Neural progenitor cell (in vitro differentiated cells): ENCODE results near the gene C1QL4. TPM values are rescaled to one million over a fixed set of nuclear protein-coding genes. Genes with fewer than 3 reads are reported as not detected.

Source experiments
- DNase-seq: peaks from one replicate; pipeline ENCODE4 v3.0.0-alpha.2; 2016; ENCODE audit warnings: low spot score
- H2AFZ ChIP-seq: fragments of 200-600 bp; sonication (generic); replicated peaks from 2 replicates; pipeline ENCODE4 v1.6.1; 2016; ENCODE audit warnings: antibody characterized with exemption
- H3F3A ChIP-seq: fragments of 200-600 bp; sonication (generic); 2 replicates; pipeline ENCODE4 v1.6.1; 2016; ENCODE audit warnings: antibody characterized with exemption, low read depth
- H3K27ac ChIP-seq: fragments of 200-600 bp; sonication (generic); 2 replicates; pipeline ENCODE4 v1.5.1; 2016; ENCODE audit warnings: mild to moderate bottlenecking
- H3K27me3 ChIP-seq: fragments of 200-600 bp; sonication (generic); 2 replicates; pipeline ENCODE4 v1.6.1; 2016; ENCODE audit warnings: mild to moderate bottlenecking, moderate library complexity
- H3K36me3 ChIP-seq: fragments of 200-600 bp; sonication (generic); 2 replicates; pipeline ENCODE4 v1.5.1; 2016
- H3K4me1 ChIP-seq: fragments of 200-600 bp; sonication (generic); 2 replicates; pipeline ENCODE4 v1.6.1; 2016; ENCODE audit warnings: mixed run types
- H3K4me2 ChIP-seq: fragments of 200-600 bp; sonication (generic); 2 replicates; pipeline ENCODE4 v1.6.1; 2016
- H3K4me3 ChIP-seq: fragments of 200-600 bp; sonication (generic); 2 replicates; pipeline ENCODE4 v1.5.1; 2016
- H3K79me2 ChIP-seq: fragments of 200-600 bp; sonication (generic); 2 replicates; pipeline ENCODE4 v1.6.1; 2016; ENCODE audit warnings: low read depth
- H3K9ac ChIP-seq: fragments of 200-600 bp; sonication (generic); 2 replicates; pipeline ENCODE4 v1.6.1; 2016
- H3K9me3 ChIP-seq: fragments of 200-600 bp; sonication (generic); 2 replicates; pipeline ENCODE4 v1.5.1; 2016; ENCODE audit warnings: low read depth
- H4K20me1 ChIP-seq: fragments of 200-600 bp; sonication (generic); 2 replicates; pipeline ENCODE4 v1.6.1; 2016; ENCODE audit warnings: low read depth
- H3K27ac Mint-ChIP-seq: 3 replicates; pipeline ENCODE4 v1.8.0; 2021; ENCODE audit warnings: mixed read lengths
- H3K27me3 Mint-ChIP-seq: 2 replicates; pipeline ENCODE4 v1.8.0; 2022; ENCODE audit warnings: low read depth, mild to moderate bottlenecking, inconsistent platforms, moderate library complexity, mixed read lengths; ENCODE audit not compliant: insufficient read depth
- H3K36me3 Mint-ChIP-seq: 3 replicates; pipeline ENCODE4 v1.8.0; 2021; ENCODE audit warnings: mixed read lengths
- H3K4me1 Mint-ChIP-seq: 3 replicates; pipeline ENCODE4 v1.8.0; 2021; ENCODE audit warnings: mixed read lengths
- H3K4me3 Mint-ChIP-seq: 3 replicates; pipeline ENCODE4 v1.8.0; 2021; ENCODE audit warnings: mild to moderate bottlenecking, moderate library complexity, mixed read lengths
- H3K9me3 Mint-ChIP-seq: 3 replicates; pipeline ENCODE4 v1.8.0; 2020; ENCODE audit warnings: mixed read lengths
- CTCF ChIP-seq: fragments of 200-600 bp; sonication (generic); IDR thresholded peaks from 2 replicates; pipeline ENCODE4 v1.5.1; 2017; ENCODE audit warnings: antibody characterized with exemption, mild to moderate bottlenecking
- EZH2 ChIP-seq: fragments of 200-600 bp; sonication (generic); IDR thresholded peaks from 2 replicates; pipeline ENCODE4 v1.6.1; 2017; ENCODE audit warnings: antibody characterized with exemption, mild to moderate bottlenecking, moderate library complexity
- EZH2phosphoT487 ChIP-seq: fragments of 200-600 bp; sonication (generic); IDR thresholded peaks from 2 replicates; pipeline ENCODE4 v1.6.1; 2017; ENCODE audit warnings: antibody characterized with exemption
- total RNA-seq: library from RNA; depleted of rRNA; stranded (reverse); fragments of >200 nt; gene quantifications from 2 replicates; pipeline ENCODE4 v1.2.3, GENCODE V29; 2015; ENCODE audit warnings: low replicate concordance

C1QL4 gene
- total RNA-seq, 1 donor from 2014 or later: 0.84 TPM

- H3K27ac ChIP-seq: no peak overlapping the region
- no peak overlapping the region for H3K4me3 ChIP-seq
- H3K27me3 Mint-ChIP-seq: peaks cover 35% of the 10 kb centered on the region
- no peaks in the 10 kb centered on the region for H3K9me3 ChIP-seq
- H3K9ac ChIP-seq: no peak overlapping the region
- H2AFZ ChIP-seq: no peak overlapping the region
- H3K9me3 Mint-ChIP-seq: peaks cover 2% of the 10 kb centered on the region
- H3K36me3 ChIP-seq: no peaks in the 10 kb centered on the region
- H3K4me3 Mint-ChIP-seq: no peak overlapping the region
- no peaks in the 10 kb centered on the region for H3K36me3 Mint-ChIP-seq
- H4K20me1 ChIP-seq: peaks cover 9% of the 10 kb centered on the region
- H3K4me1 Mint-ChIP-seq: peaks cover 7% of the 10 kb centered on the region
- H3K27ac Mint-ChIP-seq: no peak overlapping the region
- no peak overlapping the region for H3K4me2 ChIP-seq
- H3K4me1 ChIP-seq: no peaks in the 10 kb centered on the region
- peaks cover 5% of the 10 kb centered on the region for H3F3A ChIP-seq
- no peak for DNase-seq
- no peaks in the 10 kb centered on the region for H3K79me2 ChIP-seq
- TF ChIP-seq CTCF: no peak
- no peak for TF ChIP-seq EZH2
- no peak for TF ChIP-seq EZH2phosphoT487
- peaks cover 74% of the 10 kb centered on the region for H3K27me3 ChIP-seq
These were observed 35.2 kb downstream of the C1QL4 start for GRCh38 chr12:49301760-49302159.

GRCh38 chr12:49298160-49298559 lies 38.8 kb downstream of the C1QL4 start:
- H3K4me1 Mint-ChIP-seq: peaks cover 17% of the 10 kb centered on the region
- peak overlapping the region; percentile 67 for H3K4me3 Mint-ChIP-seq

GRCh38 chr12:49297695-49298060 lies 39.3 kb downstream of the C1QL4 start:
- H3K27ac Mint-ChIP-seq: no peak overlapping the region
- Histone ChIP-seq H4K20me1 (peaks cover 38% of the 10 kb centered on the region), H3K4me3 (peak overlapping the region; percentile 30), H3K27ac (no peak overlapping the region), H3K9ac (no peak overlapping the region), H3K4me1 (peaks cover 23% of the 10 kb centered on the region), H3K27me3 (peaks cover 94% of the 10 kb centered on the region), H3K79me2 (no peaks in the 10 kb centered on the region), H3K36me3 (no peaks in the 10 kb centered on the region), H3K9me3 (no peaks in the 10 kb centered on the region), H3F3A (peaks cover 36% of the 10 kb centered on the region), H3K4me2 (peak overlapping the region; percentile 70), H2AFZ (no peak overlapping the region)
- peaks cover 2% of the 10 kb centered on the region for H3K9me3 Mint-ChIP-seq
- DNase-seq: no peak
- H3K36me3 Mint-ChIP-seq: no peaks in the 10 kb centered on the region
- peaks cover 17% of the 10 kb centered on the region for H3K4me1 Mint-ChIP-seq
- TF ChIP-seq EZH2phosphoT487 (no peak), EZH2 (no peak), CTCF (no peak)
- peaks cover 53% of the 10 kb centered on the region for H3K27me3 Mint-ChIP-seq
- peak overlapping the region; percentile 69 for H3K4me3 Mint-ChIP-seq

More at GRCh38 chr12:49298160-49298559, 38.8 kb downstream of the C1QL4 start:
- DNase-seq: no peak
- Mint-ChIP-seq H3K36me3 (no peaks in the 10 kb centered on the region), H3K27ac (no peak overlapping the region), H3K27me3 (peaks cover 51% of the 10 kb centered on the region), H3K9me3 (peaks cover 2% of the 10 kb centered on the region)
- no peaks in the 10 kb centered on the region for H3K79me2 ChIP-seq
- H3K27ac ChIP-seq: no peak overlapping the region
- TF ChIP-seq EZH2phosphoT487 (no peak), EZH2 (no peak), CTCF (no peak)
- H4K20me1 ChIP-seq: peaks cover 38% of the 10 kb centered on the region
- no peaks in the 10 kb centered on the region for H3K9me3 ChIP-seq
- H3K4me3 ChIP-seq: no peak overlapping the region
- H3K9ac ChIP-seq: no peak overlapping the region
- peaks cover 94% of the 10 kb centered on the region for H3K27me3 ChIP-seq
- peaks cover 32% of the 10 kb centered on the region for H3F3A ChIP-seq
- peaks cover 20% of the 10 kb centered on the region for H3K4me1 ChIP-seq
- no peak overlapping the region for H3K4me2 ChIP-seq
- H2AFZ ChIP-seq: no peak overlapping the region
- no peaks in the 10 kb centered on the region for H3K36me3 ChIP-seq
